H9 (cell line): Measurements from ENCODE around the gene PLCG1. TPM values are rescaled to one million over a fixed set of nuclear protein-coding genes. Genes with fewer than 3 reads are reported as not detected.

Experiments used
- DNase-seq: peaks from one replicate; pipeline ENCODE4 v3.0.0-alpha.2; 2017
- H2AFZ ChIP-seq: one replicate; pipeline ENCODE4 v1.6.1; 2013; ENCODE audit warnings: mild to moderate bottlenecking, low read length, control low read depth, moderate library complexity
- H2AK5ac ChIP-seq: 2 replicates; pipeline ENCODE4 v1.6.1; 2013; ENCODE audit warnings: low read length, control low read depth, mixed read lengths; ENCODE audit not compliant: insufficient read length
- H2BK120ac ChIP-seq: one replicate; pipeline ENCODE4 v1.6.1; 2013; ENCODE audit warnings: low read depth, mild to moderate bottlenecking, low read length, control low read depth, inconsistent platforms; ENCODE audit not compliant: poor library complexity, severe bottlenecking
- H2BK12ac ChIP-seq: 2 replicates; pipeline ENCODE4 v1.6.1; 2013; ENCODE audit warnings: low read length, control low read depth, mixed read lengths, low read depth; ENCODE audit not compliant: insufficient read length
- H2BK15ac ChIP-seq: 2 replicates; pipeline ENCODE4 v1.6.1; 2013; ENCODE audit warnings: low read depth, low read length, control low read depth
- H2BK20ac ChIP-seq: one replicate; pipeline ENCODE4 v1.6.1; 2013; ENCODE audit warnings: low read depth, mild to moderate bottlenecking, low read length, control low read depth, inconsistent platforms; ENCODE audit not compliant: poor library complexity, severe bottlenecking
- H2BK5ac ChIP-seq: 2 replicates; pipeline ENCODE4 v1.6.1; 2013; ENCODE audit warnings: low read length, control low read depth, mixed read lengths; ENCODE audit not compliant: insufficient read length
- H3K14ac ChIP-seq: 2 replicates; pipeline ENCODE4 v1.6.1; 2013; ENCODE audit warnings: low read length, control low read depth; ENCODE audit not compliant: insufficient read depth
- H3K18ac ChIP-seq: 2 replicates; pipeline ENCODE4 v1.6.1; 2013; ENCODE audit warnings: low read depth, mild to moderate bottlenecking, mixed read lengths, low read length, control low read depth; ENCODE audit not compliant: insufficient read length
- H3K23ac ChIP-seq: 2 replicates; pipeline ENCODE4 v1.6.1; 2013; ENCODE audit warnings: low read length, control low read depth, mixed read lengths, low read depth; ENCODE audit not compliant: insufficient read length
- H3K23me2 ChIP-seq: 2 replicates; pipeline ENCODE4 v1.6.1; 2013; ENCODE audit warnings: low read depth, mild to moderate bottlenecking, mixed read lengths, low read length, control low read depth; ENCODE audit not compliant: insufficient read length, poor library complexity, severe bottlenecking
- H3K27ac ChIP-seq: 2 replicates; pipeline ENCODE4 v1.5.1; 2013; ENCODE audit warnings: low read length, control low read depth, mixed read lengths, low read depth; ENCODE audit not compliant: insufficient read length
- H3K27me3 ChIP-seq: 2 replicates; pipeline ENCODE4 v1.6.1; 2013; ENCODE audit warnings: low read length, control low read depth, inconsistent platforms; ENCODE audit not compliant: insufficient read depth
- H3K4ac ChIP-seq: 2 replicates; pipeline ENCODE4 v1.6.1; 2013; ENCODE audit warnings: low read depth, mild to moderate bottlenecking, control low read depth, inconsistent platforms, low read length, moderate library complexity
- H3K4me1 ChIP-seq: 2 replicates; pipeline ENCODE4 v1.6.1; 2013; ENCODE audit warnings: low read length, control low read depth, inconsistent platforms; ENCODE audit not compliant: insufficient read depth
- H3K4me2 ChIP-seq: 2 replicates; pipeline ENCODE4 v1.6.1; 2013; ENCODE audit warnings: low read length, control low read depth, mixed read lengths; ENCODE audit not compliant: insufficient read length, insufficient read depth
- H3K56ac ChIP-seq: 2 replicates; pipeline ENCODE4 v1.6.1; 2013; ENCODE audit warnings: low read depth, mild to moderate bottlenecking, mixed read lengths, low read length, control low read depth; ENCODE audit not compliant: insufficient read length
- H3K79me1 ChIP-seq: 2 replicates; pipeline ENCODE4 v1.6.1; 2013; ENCODE audit warnings: low read depth, mild to moderate bottlenecking, moderate library complexity, low read length, control low read depth, inconsistent platforms; ENCODE audit not compliant: insufficient read depth, poor library complexity, severe bottlenecking
- H3K79me2 ChIP-seq: 2 replicates; pipeline ENCODE4 v1.6.1; 2013; ENCODE audit warnings: low read length, control low read depth, inconsistent platforms; ENCODE audit not compliant: insufficient read depth
- H3K9ac ChIP-seq: 2 replicates; pipeline ENCODE4 v1.6.1; 2013; ENCODE audit warnings: low read length, control low read depth, mixed read lengths; ENCODE audit not compliant: insufficient read length; ENCODE audit errors: extremely low read depth
- H3K9me3 ChIP-seq: one replicate; pipeline ENCODE4 v1.6.1; 2013; ENCODE audit warnings: low read depth, low read length, inconsistent platforms; ENCODE audit not compliant: control insufficient read depth
- H3T11ph ChIP-seq: one replicate; pipeline ENCODE4 v1.6.1; 2013; ENCODE audit warnings: mild to moderate bottlenecking, low read length, control low read depth, inconsistent platforms
- H4K20me1 ChIP-seq: one replicate; pipeline ENCODE4 v1.6.1; 2013; ENCODE audit not compliant: control insufficient read depth, insufficient read length, insufficient read depth
- H4K5ac ChIP-seq: 2 replicates; pipeline ENCODE4 v1.6.1; 2013; ENCODE audit warnings: low read depth, mild to moderate bottlenecking, mixed read lengths, low read length, control low read depth; ENCODE audit not compliant: insufficient read length
- H4K8ac ChIP-seq: replicated peaks from 2 replicates; pipeline ENCODE4 v1.6.1; 2013; ENCODE audit warnings: low read length, control low read depth, mixed read lengths, low read depth; ENCODE audit not compliant: insufficient read length
- H4K91ac ChIP-seq: 2 replicates; pipeline ENCODE4 v1.6.1; 2013; ENCODE audit warnings: low read depth, mild to moderate bottlenecking, moderate library complexity, mixed read lengths, low read length, control low read depth; ENCODE audit not compliant: insufficient read length
- H3K27ac Mint-ChIP-seq, 3 experiments: 2 replicates in 2 of 3; 3 replicates in 1 of 3; pipeline ENCODE4 v1.8.0; 2020 to 2021; ENCODE audit warnings: mixed read lengths in 3 of 3, mild to moderate bottlenecking in 1 of 3, moderate library complexity in 1 of 3
- H3K27me3 Mint-ChIP-seq: 2 replicates; pipeline ENCODE4 v1.8.0; 2021; ENCODE audit warnings: low read depth, mild to moderate bottlenecking, moderate library complexity, mixed read lengths
- H3K36me3 Mint-ChIP-seq, 3 experiments: 2 replicates in 2 of 3; 3 replicates in 1 of 3; pipeline ENCODE4 v1.8.0; 2020 to 2021; ENCODE audit warnings: low read depth in 3 of 3, mixed read lengths in 3 of 3; ENCODE audit not compliant: insufficient read depth in 1 of 3
- H3K4me1 Mint-ChIP-seq, 2 experiments: 2 replicates each; pipeline ENCODE4 v1.8.0; 2020; ENCODE audit warnings: mixed read lengths in 2 of 2
- H3K4me3 Mint-ChIP-seq, 2 experiments: 2 replicates in 1 of 2; 3 replicates in 1 of 2; pipeline ENCODE4 v1.8.0; 2020 to 2021; ENCODE audit warnings: mild to moderate bottlenecking in 2 of 2, mixed read lengths in 2 of 2, moderate library complexity in 1 of 2
- H3K9me3 Mint-ChIP-seq, 2 experiments: 2 replicates in 1 of 2; 3 replicates in 1 of 2; pipeline ENCODE4 v1.8.0; 2020; ENCODE audit warnings: mild to moderate bottlenecking in 2 of 2, mixed read lengths in 2 of 2, moderate library complexity in 1 of 2
- WGBS: extraction: QIAGEN DNeasy Blood & Tissue Kit; methylation state at CpG from one replicate; pipeline ENCODE4 v1.1.7; 2013; ENCODE audit warnings: missing lambda C conversion rate, low lambda C conversion rate, mixed read lengths; ENCODE audit not compliant: insufficient read length; ENCODE audit errors: extremely low coverage; 5-methylcytosine and 5-hydroxymethylcytosine counted together
- total RNA-seq: library from RNA; stranded (reverse); gene quantifications from 2 replicates; pipeline ENCODE4 v1.2.1, GENCODE V29; 2021
- TF ChIP-seq, protein P1 (sequence below): fragments of 200-600 bp; sonication (generic); conservative IDR thresholded peaks from 3 replicates; pipeline ENCODE4 v1.8.0; 2021; ENCODE audit warnings: antibody characterized with exemption, mild to moderate bottlenecking

Gene PLCG1
- total RNA-seq, 1 experiment from 2014 or later = 171 TPM

DNA sequence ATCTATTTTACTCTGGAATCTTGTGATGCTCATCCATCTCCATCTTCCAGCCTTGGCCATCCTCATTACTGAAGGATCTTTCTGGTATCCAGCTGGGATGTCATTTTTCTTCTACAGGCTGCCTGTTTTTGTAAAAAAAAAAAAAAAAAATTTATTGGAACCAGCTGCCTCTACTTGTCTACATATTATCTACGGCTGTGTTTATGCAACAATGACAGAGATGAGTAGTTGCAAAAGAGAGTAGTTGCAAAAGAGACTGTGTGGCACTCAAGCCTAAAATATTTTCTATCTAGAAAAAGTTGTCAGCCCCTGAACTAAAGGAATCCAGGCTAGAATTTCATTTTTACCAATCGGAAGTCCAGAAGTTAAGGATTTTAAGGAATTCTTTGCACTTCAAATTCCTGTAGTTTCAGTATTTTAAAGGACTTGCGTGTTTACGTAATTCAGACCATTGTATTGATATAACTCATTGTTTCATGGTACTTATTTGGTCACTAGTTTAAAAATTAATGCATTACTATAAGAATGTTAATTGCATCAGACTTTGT, 38.6 kb upstream of the PLCG1 start:
- no peak overlapping the region for H4K91ac ChIP-seq
- TF ChIP-seq, protein P1, sequence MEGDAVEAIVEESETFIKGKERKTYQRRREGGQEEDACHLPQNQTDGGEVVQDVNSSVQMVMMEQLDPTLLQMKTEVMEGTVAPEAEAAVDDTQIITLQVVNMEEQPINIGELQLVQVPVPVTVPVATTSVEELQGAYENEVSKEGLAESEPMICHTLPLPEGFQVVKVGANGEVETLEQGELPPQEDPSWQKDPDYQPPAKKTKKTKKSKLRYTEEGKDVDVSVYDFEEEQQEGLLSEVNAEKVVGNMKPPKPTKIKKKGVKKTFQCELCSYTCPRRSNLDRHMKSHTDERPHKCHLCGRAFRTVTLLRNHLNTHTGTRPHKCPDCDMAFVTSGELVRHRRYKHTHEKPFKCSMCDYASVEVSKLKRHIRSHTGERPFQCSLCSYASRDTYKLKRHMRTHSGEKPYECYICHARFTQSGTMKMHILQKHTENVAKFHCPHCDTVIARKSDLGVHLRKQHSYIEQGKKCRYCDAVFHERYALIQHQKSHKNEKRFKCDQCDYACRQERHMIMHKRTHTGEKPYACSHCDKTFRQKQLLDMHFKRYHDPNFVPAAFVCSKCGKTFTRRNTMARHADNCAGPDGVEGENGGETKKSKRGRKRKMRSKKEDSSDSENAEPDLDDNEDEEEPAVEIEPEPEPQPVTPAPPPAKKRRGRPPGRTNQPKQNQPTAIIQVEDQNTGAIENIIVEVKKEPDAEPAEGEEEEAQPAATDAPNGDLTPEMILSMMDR = no peak
- H2BK12ac ChIP-seq = no peak overlapping the region
- Mint-ChIP-seq H3K36me3 (peaks cover 38 to 72% (median 67%) of the 10 kb centered on the region in 3 experiments; a peak in 6 of 7 replicates), H3K9me3 (no peaks in the 10 kb centered on the region), H3K27me3 (no peaks in the 10 kb centered on the region), H3K4me3 (no peak overlapping the region), H3K4me1 (no peaks in the 10 kb centered on the region), H3K27ac (no peak overlapping the region)
- H3K23me2 ChIP-seq = no peaks in the 10 kb centered on the region
- H3K4ac ChIP-seq = no peak overlapping the region
- no peak overlapping the region for H4K5ac ChIP-seq
- no peak overlapping the region for H2BK15ac ChIP-seq
- no peak overlapping the region for H3K56ac ChIP-seq
- H3K9ac ChIP-seq = no peak overlapping the region
- no peak overlapping the region for H3K14ac ChIP-seq
- H2AK5ac ChIP-seq = no peak overlapping the region
- no peaks in the 10 kb centered on the region for H3K9me3 ChIP-seq
- no CpG with 5 or more reads among the region's 4 CpGs for WGBS
- H2AFZ ChIP-seq = no peak overlapping the region
- H4K20me1 ChIP-seq = no peaks in the 10 kb centered on the region
- DNase-seq = no peak
- H3K27ac ChIP-seq = no peak overlapping the region
- no peak overlapping the region for H3T11ph ChIP-seq
- H2BK5ac ChIP-seq = no peak overlapping the region
- no peaks in the 10 kb centered on the region for H3K79me2 ChIP-seq
- no peak overlapping the region for H3K18ac ChIP-seq
- H4K8ac ChIP-seq = no peak overlapping the region
- no peak overlapping the region for H3K4me2 ChIP-seq
- H3K4me1 ChIP-seq = no peaks in the 10 kb centered on the region
- H3K79me1 ChIP-seq = no peaks in the 10 kb centered on the region
- H2BK20ac ChIP-seq = no peak overlapping the region
- H3K27me3 ChIP-seq = no peaks in the 10 kb centered on the region
- no peak overlapping the region for H2BK120ac ChIP-seq
- H3K23ac ChIP-seq = no peak overlapping the region
